ENCODE data around the gene ANKRD55. TPM values are rescaled to one million over a fixed set of nuclear protein-coding genes. Genes with fewer than 3 reads are reported as not detected.

Gene ANKRD55
- total and polyA plus RNA-seq, 12 donors = 0.01 to 0.72 TPM; not detected in 10

DNA sequence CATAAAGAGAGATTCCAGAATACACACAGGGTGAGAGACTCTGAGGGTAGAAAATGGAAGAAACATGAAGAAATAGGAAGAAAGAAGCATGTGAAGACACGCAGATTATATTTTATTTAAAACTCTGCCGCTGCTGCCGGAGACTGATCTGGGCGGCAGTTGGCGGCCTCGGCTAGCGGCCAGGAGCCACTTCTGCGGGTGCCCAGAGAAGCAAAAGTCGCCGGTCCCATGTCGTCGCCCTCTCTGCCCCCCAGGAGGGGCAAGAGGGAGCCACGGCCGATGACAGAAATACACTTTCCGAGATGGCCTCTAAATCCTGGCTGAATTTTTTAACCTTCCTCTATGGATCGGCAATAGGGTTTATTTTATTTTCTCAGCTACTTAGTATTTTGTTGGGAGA is 40.9 kb downstream of the ANKRD55 start:
- H3K4me3 ChIP-seq = no peak overlapping the region
- WGBS, 2 donors = 95 to 97% methylated on average over 16 of the region's 16 CpGs
- no peak for ATAC-seq
- H3K36me3 ChIP-seq = no peaks in the 10 kb centered on the region
- H3K27ac ChIP-seq = no peak overlapping the region
- no peak for TF ChIP-seq CTCF (IDR thresholded peaks at IDR 0.05)
- DNase-seq = no peak
- peaks cover 0 to 8% (median 0%) of the 10 kb centered on the region in 11 donors for H3K9me3 ChIP-seq
- H3K27me3 ChIP-seq = no peaks in the 10 kb centered on the region
- intact Hi-C loops (cut with DNase I) = loop anchor here in 2 of 10 donors (10.0 kb wide), 1 partner anchor 477 kb away; the partner anchor contains the start of gene SLC38A9 (in 2 of the 2)
- H3K4me1 ChIP-seq = peaks cover 0 to 27% (median 4%) of the 10 kb centered on the region in 9 donors

DNA sequence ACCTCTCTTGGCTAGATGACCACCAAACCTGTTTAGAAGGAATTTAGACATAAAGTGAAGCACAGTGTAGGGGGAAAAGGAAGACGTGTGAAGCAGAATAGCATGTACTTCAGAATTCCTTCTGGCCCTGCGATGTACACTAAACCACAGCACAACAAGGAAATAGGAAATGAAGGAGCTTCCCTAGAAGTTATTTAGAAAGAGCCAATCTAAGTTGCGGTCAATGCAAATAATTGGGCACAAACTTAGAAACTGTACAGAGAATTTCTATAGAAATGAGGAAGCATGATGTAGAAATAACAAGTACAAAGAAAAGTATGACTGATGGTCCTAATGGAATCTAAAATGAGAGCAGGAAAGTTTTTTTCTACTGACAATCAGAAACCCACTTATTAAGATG is 41.5 kb downstream of the ANKRD55 start:
- 61 to 65% methylated on average over 3 of the region's 3 CpGs for WGBS, 2 donors
- Histone ChIP-seq H3K4me1 (peaks cover 0 to 27% (median 4%) of the 10 kb centered on the region in 9 donors), H3K27me3 (no peaks in the 10 kb centered on the region), H3K9me3 (peaks cover 0 to 8% (median 0%) of the 10 kb centered on the region in 11 donors), H3K27ac (no peak overlapping the region), H3K36me3 (no peaks in the 10 kb centered on the region), H3K4me3 (no peak overlapping the region)
- no peak for TF ChIP-seq CTCF (IDR thresholded peaks at IDR 0.05)
- intact Hi-C loops (cut with DNase I) = loop anchor here in 2 of 10 donors (10.0 kb wide), 1 partner anchor 477 kb away; the partner anchor contains the start of gene SLC38A9 (in 2 of the 2)
- ATAC-seq = no peak
- DNase-seq = no peak

DNA sequence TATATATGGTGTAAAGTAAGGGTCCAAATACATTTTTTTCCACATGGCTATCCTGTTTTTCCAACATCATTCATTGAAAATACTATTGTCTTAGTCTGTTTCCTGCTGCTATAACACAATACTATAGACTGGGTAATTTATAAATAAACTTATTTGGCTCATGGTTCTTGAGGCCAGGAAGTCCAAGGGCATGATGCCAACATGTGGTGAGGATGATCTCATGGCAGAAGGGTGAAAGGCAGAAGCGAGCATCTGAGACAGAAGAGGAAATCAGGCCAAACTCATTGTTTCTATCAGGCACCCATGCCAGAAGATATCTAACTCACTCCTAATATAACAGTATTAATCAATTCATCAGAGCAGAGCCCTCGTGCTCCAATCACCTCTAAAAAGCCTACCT is 42.6 kb downstream of the ANKRD55 start:
- peak overlapping the region in 2 of 10 donors; percentile 29 to 37 for H3K27ac ChIP-seq
- WGBS, 2 donors = 50 to 55% methylated on average over 2 of the region's 2 CpGs
- TF ChIP-seq CTCF (IDR thresholded peaks at IDR 0.05) = no peak
- intact Hi-C loops (cut with DNase I) = loop anchor here in 2 of 10 donors (10.0 kb wide), 1 partner anchor 476 kb away; the partner anchor contains the start of gene SLC38A9 (in 2 of the 2)
- DNase-seq = peak in 1 of 2 donors; percentile 52
- no peak overlapping the region for H3K4me3 ChIP-seq
- peaks cover 0 to 27% (median 4%) of the 10 kb centered on the region in 9 donors for H3K4me1 ChIP-seq
- peak in 6 of 8 donors; percentile 20 to 73 (median 61) for ATAC-seq
- peaks cover 0 to 8% (median 0%) of the 10 kb centered on the region in 11 donors for H3K9me3 ChIP-seq
- no peaks in the 10 kb centered on the region for H3K36me3 ChIP-seq
- no peaks in the 10 kb centered on the region for H3K27me3 ChIP-seq

DNA sequence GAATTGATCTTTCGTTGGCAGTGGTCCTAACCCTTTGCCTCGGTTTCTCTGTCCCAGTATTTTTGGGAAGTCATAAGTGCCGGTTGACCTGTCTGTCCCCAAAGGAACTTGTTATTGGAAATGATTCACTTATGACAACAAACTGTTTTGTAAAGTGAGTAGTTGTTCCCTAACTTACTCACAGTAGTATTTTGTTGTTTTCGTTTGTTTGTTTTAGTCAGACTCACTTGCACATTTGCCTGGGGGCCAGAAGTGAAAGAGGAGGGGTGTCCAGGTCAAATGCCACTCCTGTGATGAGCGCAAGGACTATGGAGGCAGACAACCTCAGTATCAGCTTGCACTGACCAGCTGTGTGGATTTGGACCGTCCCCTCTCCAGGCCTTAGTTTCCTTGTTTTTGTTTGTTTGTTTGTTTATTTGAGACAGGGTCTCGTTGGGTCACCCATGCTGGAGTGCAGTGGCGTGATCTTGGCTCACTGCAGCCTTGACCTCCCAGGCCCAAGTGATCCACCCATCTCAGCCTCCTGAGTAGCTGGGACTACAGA is 47.3 kb downstream of the ANKRD55 start:
- TF ChIP-seq CTCF (IDR thresholded peaks at IDR 0.05) = no peak
- H3K27me3 ChIP-seq = no peaks in the 10 kb centered on the region
- 88% methylated on average over 8 of the region's 8 CpGs for WGBS, 2 donors
- intact Hi-C loops (cut with DNase I) = no loop called here
- H3K4me3 ChIP-seq = no peak overlapping the region
- H3K27ac ChIP-seq = no peak overlapping the region
- H3K36me3 ChIP-seq = no peaks in the 10 kb centered on the region
- H3K9me3 ChIP-seq = peaks cover 0 to 7% (median 0%) of the 10 kb centered on the region in 11 donors
- ATAC-seq = no peak
- DNase-seq = no peak
- peaks cover 0 to 23% (median 0%) of the 10 kb centered on the region in 9 donors for H3K4me1 ChIP-seq
